GM21619 (cell line): ENCODE data around the gene ACOT7.
"Not testable (repeated sequence)": the region's sequence is repeated elsewhere in the genome, so short reads cannot be mapped to it uniquely, and the experiment has no call there.

ENCODE experiments used
- ATAC-seq: cut with Tn5 transposase; IDR thresholded peaks from one replicate; pipeline ENCODE4 v1.9.1; 2021; ENCODE audit not compliant: unreplicated experiment

ACOT7 gene

DNA sequence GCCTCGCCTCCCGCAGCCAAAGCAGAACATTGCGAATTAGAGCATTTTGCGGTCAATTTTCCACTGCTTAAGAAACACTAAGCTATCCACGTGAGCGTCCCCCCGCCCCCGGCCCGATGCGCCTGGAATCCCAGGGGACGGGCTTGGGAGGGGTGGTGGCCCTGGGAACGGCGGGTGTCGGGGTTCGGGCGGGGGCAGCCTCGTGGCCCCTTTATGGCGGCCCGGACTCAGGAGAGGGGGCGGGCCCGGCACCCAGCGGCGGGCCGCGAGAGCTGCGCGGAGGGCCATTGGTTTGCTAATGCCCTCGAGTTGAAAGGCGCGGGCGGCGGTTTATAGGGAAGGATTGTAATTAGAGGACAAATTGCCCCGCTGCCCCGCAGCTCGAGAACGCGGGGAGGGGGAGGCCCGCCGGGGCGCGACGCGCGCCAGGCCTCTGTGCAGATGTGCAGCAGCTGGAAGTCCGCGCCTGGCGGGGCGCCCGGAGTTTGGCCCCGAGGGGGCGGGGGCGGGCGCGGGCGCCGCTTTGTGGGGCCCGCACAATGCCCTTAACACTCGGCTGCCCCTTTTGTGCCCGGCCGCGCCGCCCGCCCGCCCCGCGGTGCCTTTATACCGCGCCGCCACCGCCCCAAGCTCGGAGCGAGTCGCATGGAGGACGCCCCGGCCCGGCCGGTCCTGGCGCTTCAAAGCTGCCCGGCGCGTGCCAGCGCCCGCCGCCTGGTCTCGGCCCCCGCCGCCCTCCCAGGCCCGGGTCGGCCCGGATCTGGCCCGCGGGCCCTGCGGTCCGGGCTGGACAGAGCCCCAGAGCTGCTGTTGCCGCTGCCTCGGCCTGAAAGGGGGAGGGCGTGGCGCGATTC, 151.5 kb downstream of the ACOT7 start:
- ATAC-seq, result no peak

- ATAC-seq, result no peak
Observed at GRCh38 chr1:6241107-6241886, 152.3 kb downstream of the ACOT7 start.

- ATAC-seq, result no peak
Observed at GRCh38 chr1:6239950-6240768, 153.4 kb downstream of the ACOT7 start.

DNA sequence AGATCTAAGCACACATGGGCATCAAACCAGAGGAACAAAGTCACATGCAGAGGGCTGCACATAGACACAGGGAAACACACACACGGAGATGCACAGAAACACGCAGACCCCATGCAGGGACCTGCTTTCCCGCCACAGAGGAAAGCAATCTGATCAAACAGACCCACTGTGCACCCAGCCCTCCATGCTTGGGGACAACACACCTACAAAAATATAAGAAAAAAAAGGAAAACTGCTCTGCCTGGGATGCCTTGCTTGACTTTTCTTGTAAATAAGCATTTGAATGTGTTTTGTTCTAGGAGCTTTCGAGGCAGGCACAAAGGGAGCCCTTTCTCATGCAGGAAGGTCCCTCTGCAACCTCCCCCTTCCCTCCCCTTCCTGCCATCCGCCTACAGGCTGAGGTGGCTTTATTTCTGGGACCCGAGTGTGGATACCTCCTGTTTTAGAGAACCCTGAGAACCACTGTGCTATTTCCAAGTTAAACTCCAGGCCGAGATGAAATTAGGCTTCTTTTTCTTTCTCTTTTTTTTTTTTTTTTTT, 154.3 kb downstream of the ACOT7 start:
- no peak for ATAC-seq

DNA sequence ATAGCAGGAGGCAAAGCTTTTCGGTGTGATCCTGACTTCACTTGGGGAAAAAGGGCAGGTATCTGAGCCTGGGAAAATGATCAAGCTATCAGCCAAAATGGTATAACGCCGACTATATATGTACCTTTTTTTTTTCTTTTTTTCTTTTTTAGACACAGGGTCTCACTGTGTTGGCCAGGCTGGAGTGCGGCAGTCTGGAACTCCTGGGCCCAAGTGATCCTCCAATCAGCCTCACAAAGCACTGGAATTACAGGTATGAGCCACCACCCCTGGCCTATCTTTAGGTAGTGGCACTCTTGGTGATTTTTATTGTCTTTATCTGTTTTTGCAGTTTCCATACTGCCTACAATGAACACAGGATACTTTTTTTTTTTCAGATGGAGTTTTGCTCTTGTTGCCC, 156.5 kb downstream of the ACOT7 start:
- no peak for ATAC-seq

DNA sequence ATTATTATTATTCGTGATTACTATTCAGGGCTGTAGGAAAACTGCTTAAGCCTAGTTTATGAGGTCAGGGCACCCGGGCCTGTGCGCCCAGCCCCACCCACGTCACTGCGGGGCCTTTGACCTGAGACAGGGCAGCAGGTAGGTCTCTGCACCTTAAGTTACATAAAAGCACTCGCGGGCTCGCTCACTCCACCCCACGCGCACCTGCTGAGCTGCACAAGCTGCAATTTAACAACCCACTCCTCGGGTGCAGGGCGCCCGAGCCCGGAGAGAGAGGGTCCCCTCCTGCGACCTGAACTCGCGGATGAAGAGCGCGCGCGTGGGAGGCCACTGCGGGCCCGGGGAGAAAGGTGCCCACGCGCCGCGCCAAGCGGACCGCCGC, 158.3 kb downstream of the ACOT7 start:
- peak; percentile 15 for ATAC-seq

- ATAC-seq, result no peak
Observed at GRCh38 chr1:6234502-6235295, 158.9 kb downstream of the ACOT7 start.

DNA sequence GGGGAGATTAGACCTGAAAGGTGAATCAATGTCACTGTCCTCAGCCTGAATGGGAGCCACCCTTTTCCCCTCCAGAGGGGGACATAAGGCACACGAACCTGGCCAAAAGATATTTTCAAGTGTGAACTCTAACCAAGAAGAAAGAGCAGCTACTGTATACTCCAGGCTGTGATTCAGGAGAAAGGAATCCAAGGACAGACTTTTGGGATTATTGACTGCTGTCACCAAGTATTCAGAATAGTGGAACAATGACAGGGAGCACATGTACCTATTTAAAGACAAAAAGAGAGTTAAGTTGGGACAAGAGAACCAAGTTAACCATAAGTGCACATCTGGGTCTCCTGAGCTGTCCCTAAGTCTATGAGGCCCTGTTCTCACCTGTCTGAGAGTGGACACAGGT, 160.2 kb downstream of the ACOT7 start:
- ATAC-seq, result no peak

DNA sequence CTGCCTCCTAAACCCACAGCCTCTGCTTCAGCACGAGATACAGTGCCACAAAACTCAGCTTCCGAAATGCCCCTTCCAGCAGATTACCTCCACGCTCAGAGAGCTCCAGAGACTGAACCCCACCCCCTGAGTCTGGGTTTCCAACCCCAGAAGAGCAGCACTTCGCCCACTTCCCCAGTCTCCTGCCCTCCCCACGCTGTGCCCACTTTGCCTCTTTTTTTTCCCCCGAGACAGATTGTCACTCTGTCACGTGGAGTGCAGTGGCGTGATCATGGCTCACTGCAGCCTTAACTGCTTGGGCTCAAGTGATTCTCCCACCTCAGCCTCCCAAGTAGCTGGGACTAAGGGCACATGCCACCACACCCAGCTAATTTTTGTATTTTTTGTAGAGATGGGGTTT, 167.9 kb downstream of the ACOT7 start:
- ATAC-seq, result no peak

GRCh38 chr1:6224718-6225117, 168.8 kb downstream of the ACOT7 start:
- ATAC-seq, result no peak

GRCh38 chr1:6223617-6224016, 169.9 kb downstream of the ACOT7 start:
- no peak for ATAC-seq

GRCh38 chr1:6222636-6223035, 170.9 kb downstream of the ACOT7 start:
- ATAC-seq, result no peak

DNA sequence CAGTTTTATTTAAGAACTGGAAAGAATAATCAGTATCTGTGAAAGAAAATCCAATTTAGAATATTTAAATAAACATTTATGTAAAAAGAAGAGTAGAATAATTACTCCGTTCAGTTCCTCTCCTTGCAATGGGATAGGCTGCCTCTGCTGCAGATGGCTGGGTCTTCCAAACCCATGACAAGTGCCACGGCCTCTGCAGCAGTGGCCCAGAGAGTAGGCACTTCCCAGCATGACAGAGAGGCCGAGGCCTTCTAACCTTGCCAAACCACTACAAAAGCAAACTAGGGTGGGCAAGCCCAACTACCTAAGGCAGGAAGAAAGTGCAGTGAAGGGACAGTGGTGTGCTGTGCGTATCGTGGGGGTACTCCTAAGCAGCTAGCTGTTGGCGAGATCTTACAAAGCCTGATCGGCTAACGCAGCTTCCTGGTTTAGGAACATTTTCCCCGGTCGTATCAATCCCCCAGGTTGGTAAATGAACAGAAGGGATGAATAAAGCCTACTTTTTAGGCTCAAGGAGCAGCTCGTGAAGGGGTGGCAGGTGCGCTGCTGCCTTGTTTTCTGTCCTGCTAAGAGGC, 172.3 kb downstream of the ACOT7 start:
- no peak for ATAC-seq

- ATAC-seq, result no peak
Observed at GRCh38 chr1:6220236-6220635, 173.3 kb downstream of the ACOT7 start.

GRCh38 chr1:6219641-6220040, 173.9 kb downstream of the ACOT7 start:
- ATAC-seq, result not testable (repeated sequence)

DNA sequence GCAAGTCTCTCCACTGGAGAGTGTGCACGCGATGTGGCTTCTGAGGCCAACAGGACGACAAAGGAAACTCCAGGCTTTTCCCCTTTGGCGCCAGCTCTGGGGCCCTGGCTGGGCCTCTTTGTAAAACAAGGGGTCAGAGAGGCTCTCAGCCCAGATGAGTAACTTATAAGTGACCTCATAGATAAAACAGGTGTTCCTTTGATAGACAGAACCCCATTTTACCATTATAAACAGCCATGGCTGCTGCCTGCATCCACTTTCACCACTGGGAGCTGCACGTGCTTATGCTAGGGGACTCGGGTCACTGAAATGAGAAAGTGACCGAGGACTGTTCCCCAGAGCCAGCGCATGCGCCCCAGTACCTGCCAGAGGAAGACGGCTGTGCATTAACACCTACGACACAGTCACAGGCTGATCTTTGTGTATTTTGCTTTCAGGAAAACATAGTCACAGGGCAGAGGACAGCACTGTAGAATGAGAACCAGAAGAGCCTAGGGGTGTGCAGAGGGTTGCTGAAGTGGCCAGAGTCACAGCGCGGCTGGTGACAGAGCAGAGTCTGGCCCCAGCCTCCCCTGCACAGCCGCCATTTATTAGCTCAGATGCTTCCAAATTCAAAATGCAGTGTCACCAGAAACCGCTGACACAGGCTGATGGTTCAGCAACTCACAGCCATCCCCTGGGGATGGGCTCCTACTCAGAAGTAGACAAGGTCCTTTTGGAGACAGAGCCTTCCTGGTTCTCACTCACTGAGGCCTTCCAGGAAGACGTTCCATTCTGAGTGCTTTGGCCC, 175.0 kb downstream of the ACOT7 start:
- no peak for ATAC-seq
